ENCODE data around the gene ELAVL2.

The ELAVL2 gene

GRCh38 chr9:23659346-23660006, 166.6 kb downstream of the ELAVL2 start:
- DNase-seq (ENCODE audit: low spot score), result no peak

- no peak for DNase-seq (ENCODE audit: low spot score)
Measured at GRCh38 chr9:23658376-23659258, 167.4 kb downstream of the ELAVL2 start.

DNA sequence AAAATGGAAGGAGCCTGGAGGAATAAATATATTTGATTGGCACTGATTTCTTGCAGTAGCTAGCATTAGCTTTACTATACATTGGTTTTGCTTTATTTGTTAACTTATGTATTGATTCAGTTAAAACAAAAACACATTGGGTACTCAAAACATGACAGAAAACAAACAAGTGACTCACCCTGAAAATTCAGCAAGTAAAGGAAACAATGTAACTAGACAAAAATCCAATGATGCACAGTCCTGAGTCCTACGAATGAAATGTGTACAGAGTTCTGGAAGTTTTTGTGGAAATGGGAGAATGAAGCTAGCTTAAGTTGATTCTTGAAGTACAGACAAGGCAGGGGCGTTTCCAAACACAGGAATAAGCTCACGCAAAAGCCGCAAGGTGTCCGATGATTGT, 175.0 kb downstream of the ELAVL2 start:
- DNase-seq (ENCODE audit: low spot score), result no peak

GRCh38 chr9:23648651-23649050, 177.4 kb downstream of the ELAVL2 start:
- DNase-seq (ENCODE audit: low spot score), result no peak

DNA sequence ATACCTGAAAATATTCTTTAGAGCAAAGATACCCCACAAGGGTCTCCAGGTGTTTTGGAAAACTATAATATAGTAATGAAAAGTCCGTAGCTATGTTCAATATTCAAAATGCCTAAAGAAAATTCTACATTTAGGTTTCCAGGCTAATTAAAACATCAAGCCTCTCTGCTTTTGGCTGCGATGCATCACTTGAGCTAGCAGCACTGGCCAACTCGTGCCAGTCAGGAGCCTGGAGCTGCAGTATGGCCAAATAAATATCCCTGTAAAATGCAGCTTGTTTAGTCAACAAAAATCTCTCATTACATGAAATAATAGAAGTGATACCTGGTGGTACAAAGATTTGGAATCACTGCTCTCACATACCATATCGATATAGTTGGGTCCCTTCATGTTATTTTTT, 181.1 kb downstream of the ELAVL2 start:
- no peak for DNase-seq (ENCODE audit: low spot score)

DNA sequence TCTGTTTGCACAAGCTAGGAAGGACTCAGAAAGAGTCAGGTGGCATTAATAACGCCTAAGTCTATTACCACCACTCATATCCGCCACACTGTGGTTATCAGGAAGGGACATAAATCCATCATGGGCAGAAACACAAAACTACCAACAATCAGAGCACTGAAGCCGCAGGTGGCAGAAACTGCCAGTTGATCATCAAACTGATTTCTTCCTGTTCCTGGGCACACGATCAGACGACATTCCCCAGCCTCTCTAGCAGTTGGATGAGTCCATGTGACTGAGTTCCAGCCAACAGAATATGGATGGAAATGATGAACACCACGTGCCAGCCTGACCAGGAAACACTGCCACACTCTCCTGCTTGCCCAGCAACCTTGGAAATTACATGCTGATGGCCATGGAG, 181.7 kb downstream of the ELAVL2 start:
- no peak for DNase-seq (ENCODE audit: low spot score)

- no peak for DNase-seq (ENCODE audit: low spot score)
Measured at GRCh38 chr9:23643656-23644258, 182.3 kb downstream of the ELAVL2 start.

All from pons (tissue), 1 donor.